ENCODE measurements around the gene ATP9B. TPM values are rescaled to one million over a fixed set of nuclear protein-coding genes. Genes with fewer than 3 reads are reported as not detected.

ATP9B gene
- total RNA-seq, 1 experiment from 2014 or later = 44.4 TPM

- CTCF ChIA-PET = no interaction called here
- POLR2A ChIA-PET = no interaction called here
- Histone ChIP-seq H3K36me3 (ENCODE audit: control insufficient read depth, insufficient read depth, low read length) (no peaks in the 10 kb centered on the region), H3K4me1 (ENCODE audit: control insufficient read depth, insufficient read depth, low read length) (no peaks in the 10 kb centered on the region), H3K4me3 (ENCODE audit: low read depth in 2 of 2, low read length in 2 of 2) (no peak overlapping the region), H3K27me3 (ENCODE audit: control insufficient read depth, insufficient read depth, low read length) (no peaks in the 10 kb centered on the region), H3K9me3 (ENCODE audit: control insufficient read depth, insufficient read depth, low read depth, low read length) (no peaks in the 10 kb centered on the region), H3K27ac (ENCODE audit: low read length) (no peak overlapping the region)
- in situ Hi-C loops (cut with HindIII; ENCODE audit: low pct_unique_long_range_greater_than_20kb, low sequenced_read_pairs) = no loop called here
- intact Hi-C loops (cut with micrococcal nuclease; ENCODE audit: unreplicated experiment) = no loop called here
- ATAC-seq (no peak), DNase-seq (ENCODE audit: low read depth, low spot score) (no peak)
- BruUV-seq (replicated peaks) = no TSS peak
- no peak for TF ChIP-seq REST (IDR thresholded peaks at IDR 0.05; ENCODE audit: insufficient read depth in 1 of 2, low read depth in 2 of 2, low read length in 1 of 2)
- TF ChIP-seq TCF7L2 (IDR thresholded peaks at IDR 0.05; ENCODE audit: low read depth, low read length) = no peak
- TF ChIP-seq SIN3A (IDR thresholded peaks at IDR 0.05; ENCODE audit: borderline replicate concordance, insufficient read depth, low read depth, low read length) = no peak
- no peak for TF ChIP-seq POLR2AphosphoS5 (IDR thresholded peaks at IDR 0.05; ENCODE audit: low read depth, low read length)
- TF ChIP-seq CTCF (IDR thresholded peaks at IDR 0.05) = no peak
Observed at GRCh38 chr18:79424880-79425568, 355.8 kb downstream of the ATP9B start.

- no peaks in the 10 kb centered on the region for H3K36me3 ChIP-seq (ENCODE audit: control insufficient read depth, insufficient read depth, low read length)
- no peak overlapping the region for H3K27ac ChIP-seq (ENCODE audit: low read length)
- TF ChIP-seq TCF7L2 (IDR thresholded peaks at IDR 0.05; ENCODE audit: low read depth, low read length) (no peak), CTCF (IDR thresholded peaks at IDR 0.05) (no peak), SIN3A (IDR thresholded peaks at IDR 0.05; ENCODE audit: borderline replicate concordance, insufficient read depth, low read depth, low read length) (no peak), REST (IDR thresholded peaks at IDR 0.05; ENCODE audit: insufficient read depth in 1 of 2, low read depth in 2 of 2, low read length in 1 of 2) (no peak), POLR2AphosphoS5 (IDR thresholded peaks at IDR 0.05; ENCODE audit: low read depth, low read length) (no peak)
- POLR2A ChIA-PET = no interaction called here
- in situ Hi-C loops (cut with HindIII; ENCODE audit: low pct_unique_long_range_greater_than_20kb, low sequenced_read_pairs) = no loop called here
- intact Hi-C loops (cut with micrococcal nuclease; ENCODE audit: unreplicated experiment) = no loop called here
- ATAC-seq (no peak), DNase-seq (ENCODE audit: low read depth, low spot score) (no peak)
- no peaks in the 10 kb centered on the region for H3K4me1 ChIP-seq (ENCODE audit: control insufficient read depth, insufficient read depth, low read length)
- BruUV-seq (replicated peaks) = no TSS peak
- no peaks in the 10 kb centered on the region for H3K9me3 ChIP-seq (ENCODE audit: control insufficient read depth, insufficient read depth, low read depth, low read length)
- CTCF ChIA-PET = no interaction called here
- H3K4me3 ChIP-seq (ENCODE audit: low read depth in 2 of 2, low read length in 2 of 2) = no peak overlapping the region
- H3K27me3 ChIP-seq (ENCODE audit: control insufficient read depth, insufficient read depth, low read length) = no peaks in the 10 kb centered on the region
Observed at GRCh38 chr18:79425569-79425886, 356.3 kb downstream of the ATP9B start.

All from Panc1 (cell line).